ENCODE results near the gene PTPRG. TPM values are rescaled to one million over a fixed set of nuclear protein-coding genes. Genes with fewer than 3 reads are reported as not detected.

PTPRG gene
- total and polyA plus RNA-seq, 2 experiments from 2014 or later: 15.2 to 45.7 TPM

GRCh38 chr3:62229908-62230307 lies 668.5 kb downstream of the PTPRG start:
- Histone ChIP-seq H3K27ac (no peak overlapping the region), H3K4me3 (no peak overlapping the region), H3K36me3 (no peaks in the 10 kb centered on the region), H3K27me3 (no peaks in the 10 kb centered on the region), H3K9me3 (ENCODE audit: low read depth) (no peaks in the 10 kb centered on the region), H3K4me1 (ENCODE audit: low read depth) (peaks cover 8% of the 10 kb centered on the region)
- TF ChIP-seq, protein P1, sequence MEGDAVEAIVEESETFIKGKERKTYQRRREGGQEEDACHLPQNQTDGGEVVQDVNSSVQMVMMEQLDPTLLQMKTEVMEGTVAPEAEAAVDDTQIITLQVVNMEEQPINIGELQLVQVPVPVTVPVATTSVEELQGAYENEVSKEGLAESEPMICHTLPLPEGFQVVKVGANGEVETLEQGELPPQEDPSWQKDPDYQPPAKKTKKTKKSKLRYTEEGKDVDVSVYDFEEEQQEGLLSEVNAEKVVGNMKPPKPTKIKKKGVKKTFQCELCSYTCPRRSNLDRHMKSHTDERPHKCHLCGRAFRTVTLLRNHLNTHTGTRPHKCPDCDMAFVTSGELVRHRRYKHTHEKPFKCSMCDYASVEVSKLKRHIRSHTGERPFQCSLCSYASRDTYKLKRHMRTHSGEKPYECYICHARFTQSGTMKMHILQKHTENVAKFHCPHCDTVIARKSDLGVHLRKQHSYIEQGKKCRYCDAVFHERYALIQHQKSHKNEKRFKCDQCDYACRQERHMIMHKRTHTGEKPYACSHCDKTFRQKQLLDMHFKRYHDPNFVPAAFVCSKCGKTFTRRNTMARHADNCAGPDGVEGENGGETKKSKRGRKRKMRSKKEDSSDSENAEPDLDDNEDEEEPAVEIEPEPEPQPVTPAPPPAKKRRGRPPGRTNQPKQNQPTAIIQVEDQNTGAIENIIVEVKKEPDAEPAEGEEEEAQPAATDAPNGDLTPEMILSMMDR (IDR thresholded peaks at IDR 0.05; ENCODE audit: low read depth, low read length): peak; percentile 46
- DNase-seq (ENCODE audit: low read depth in 1 of 2, low spot score in 1 of 2): peak in 1 of 2 donors; percentile 19

DNA sequence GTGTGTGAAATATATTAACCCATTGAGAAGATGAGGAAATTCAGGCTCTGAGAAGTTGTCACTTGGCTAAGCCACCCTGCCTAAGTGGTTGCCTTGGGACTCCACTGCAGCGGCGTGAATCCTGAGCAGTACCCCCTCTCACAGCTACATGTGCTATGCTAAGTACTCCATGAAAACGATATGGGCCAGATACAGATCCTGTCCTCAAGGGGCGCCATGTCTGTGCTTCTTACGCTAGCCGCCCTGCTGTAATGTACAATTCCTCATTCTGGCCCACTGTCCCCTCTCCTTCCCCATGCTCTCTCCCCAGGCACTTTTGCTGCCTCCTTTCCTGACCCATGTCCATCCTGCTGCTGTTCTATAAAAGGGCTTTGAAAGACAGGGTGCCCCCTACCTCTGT lies 671.7 kb downstream of the PTPRG start:
- TF ChIP-seq, protein P1 (IDR thresholded peaks at IDR 0.05; ENCODE audit: low read depth, low read length): no peak
- H3K36me3 ChIP-seq: no peaks in the 10 kb centered on the region

DNA sequence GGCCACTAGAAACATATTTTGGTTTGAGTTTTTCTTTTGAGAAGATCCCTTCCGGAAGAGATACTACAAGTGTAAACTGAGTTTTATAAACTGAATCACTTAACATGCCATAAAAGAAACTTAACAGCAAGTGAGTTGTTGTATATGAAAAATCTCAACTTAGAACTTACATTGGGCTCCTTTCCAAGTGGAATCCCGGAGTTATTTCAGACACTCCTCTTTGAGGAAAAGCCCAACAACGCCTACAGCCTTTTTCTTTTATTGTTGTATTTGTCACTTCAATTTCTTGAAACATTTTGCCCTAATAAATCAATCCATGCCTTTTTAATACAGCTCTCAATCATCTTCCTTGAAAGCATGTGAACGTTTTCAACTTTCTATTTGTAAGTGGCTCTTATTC lies 674.6 kb downstream of the PTPRG start:
- TF ChIP-seq, protein P1 (IDR thresholded peaks at IDR 0.05; ENCODE audit: low read depth, low read length): no peak
- H3K9me3 ChIP-seq (ENCODE audit: low read depth): no peaks in the 10 kb centered on the region
- DNase-seq (ENCODE audit: low read depth in 1 of 2, low spot score in 1 of 2): peak in 1 of 2 donors; percentile 16
- H3K36me3 ChIP-seq: no peaks in the 10 kb centered on the region
- H3K27me3 ChIP-seq: no peaks in the 10 kb centered on the region
- H3K4me3 ChIP-seq: no peak overlapping the region
- peaks cover 46% of the 10 kb centered on the region for H3K4me1 ChIP-seq (ENCODE audit: low read depth)
- no peak overlapping the region for H3K27ac ChIP-seq

More for the DNA sequence above, 671.7 kb downstream of the PTPRG start:
- DNase-seq (ENCODE audit: low read depth in 1 of 2, low spot score in 1 of 2): no peak
- no peaks in the 10 kb centered on the region for H3K27me3 ChIP-seq
- H3K9me3 ChIP-seq (ENCODE audit: low read depth): no peaks in the 10 kb centered on the region
- H3K27ac ChIP-seq: no peak overlapping the region
- no peak overlapping the region for H3K4me3 ChIP-seq
- peaks cover 33% of the 10 kb centered on the region for H3K4me1 ChIP-seq (ENCODE audit: low read depth)

GRCh38 chr3:62237286-62237948 lies 676.0 kb downstream of the PTPRG start:
- Histone ChIP-seq H3K4me3 (no peak overlapping the region), H3K9me3 (ENCODE audit: low read depth) (no peaks in the 10 kb centered on the region), H3K27ac (no peak overlapping the region), H3K27me3 (no peaks in the 10 kb centered on the region), H3K4me1 (ENCODE audit: low read depth) (peaks cover 46% of the 10 kb centered on the region), H3K36me3 (no peaks in the 10 kb centered on the region)
- peak in 1 of 2 donors; percentile 16 for DNase-seq (ENCODE audit: low read depth in 1 of 2, low spot score in 1 of 2)
- TF ChIP-seq, protein P1 (IDR thresholded peaks at IDR 0.05; ENCODE audit: low read depth, low read length): no peak

DNA sequence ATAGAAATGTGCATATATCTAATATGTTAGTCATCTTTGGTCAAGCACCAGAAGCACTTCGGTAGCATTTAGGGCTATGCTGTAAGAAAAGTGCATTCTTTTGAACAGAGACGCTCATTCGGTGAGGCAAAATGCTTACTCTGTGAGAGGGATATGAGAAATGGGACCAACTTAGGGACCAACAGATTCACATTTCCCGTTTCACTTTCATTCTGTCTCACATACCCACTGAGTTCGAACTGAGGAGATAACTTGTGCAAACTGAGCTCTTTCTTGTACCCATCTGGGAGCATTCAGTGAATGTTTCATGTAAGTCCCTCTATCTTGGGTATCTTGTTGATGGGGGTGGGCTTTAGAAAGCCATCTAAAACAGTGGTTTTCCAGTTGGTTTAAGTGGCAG lies 676.6 kb downstream of the PTPRG start:
- no peak for DNase-seq (ENCODE audit: low read depth in 1 of 2, low spot score in 1 of 2)
- Histone ChIP-seq H3K4me3 (no peak overlapping the region), H3K4me1 (ENCODE audit: low read depth) (peaks cover 45% of the 10 kb centered on the region), H3K27me3 (no peaks in the 10 kb centered on the region), H3K9me3 (ENCODE audit: low read depth) (no peaks in the 10 kb centered on the region), H3K36me3 (no peaks in the 10 kb centered on the region), H3K27ac (no peak overlapping the region)
- TF ChIP-seq, protein P1 (IDR thresholded peaks at IDR 0.05; ENCODE audit: low read depth, low read length): no peak
